Measurements from ENCODE around the gene PLA2G6.
"Not testable (repeated sequence)": the region's sequence is repeated elsewhere in the genome, so short reads cannot be mapped to it uniquely, and the experiment has no call there.

The PLA2G6 gene

GRCh38 chr22:38165922-38166593, 15.6 kb downstream of the PLA2G6 start:
- no peak for DNase-seq

GRCh38 chr22:38164551-38164918, 17.1 kb downstream of the PLA2G6 start:
- no peak for DNase-seq

GRCh38 chr22:38163844-38164550, 17.6 kb downstream of the PLA2G6 start:
- no peak for DNase-seq

- DNase-seq = no peak
These were observed 18.5 kb downstream of the PLA2G6 start for GRCh38 chr22:38162881-38163843.

GRCh38 chr22:38155703-38156102, 25.9 kb downstream of the PLA2G6 start:
- no peak for DNase-seq

- not testable (repeated sequence) for DNase-seq
These were observed 27.1 kb downstream of the PLA2G6 start for GRCh38 chr22:38154563-38154915.

- DNase-seq = peak; percentile 41
These were observed 27.6 kb downstream of the PLA2G6 start for GRCh38 chr22:38153821-38154562.

GRCh38 chr22:38151126-38151500, 30.5 kb downstream of the PLA2G6 start:
- DNase-seq = no peak

GRCh38 chr22:38148245-38148644, 33.4 kb downstream of the PLA2G6 start:
- DNase-seq = no peak

- not testable (repeated sequence) for DNase-seq
These were observed 35.5 kb downstream of the PLA2G6 start for GRCh38 chr22:38146166-38146565.

GRCh38 chr22:38144025-38144405, 37.6 kb downstream of the PLA2G6 start:
- no peak for DNase-seq

- DNase-seq = no peak
These were observed 39.0 kb downstream of the PLA2G6 start for GRCh38 chr22:38142606-38143005.

- DNase-seq = no peak
These were observed 40.2 kb downstream of the PLA2G6 start for GRCh38 chr22:38141217-38141973.

- DNase-seq = no peak
These were observed 41.7 kb downstream of the PLA2G6 start for GRCh38 chr22:38139901-38140300.

- DNase-seq = no peak
These were observed 42.7 kb downstream of the PLA2G6 start for GRCh38 chr22:38138961-38139360.

- no peak for DNase-seq
These were observed 43.5 kb downstream of the PLA2G6 start for GRCh38 chr22:38137876-38138687.

GRCh38 chr22:38136607-38137006, 45.0 kb downstream of the PLA2G6 start:
- DNase-seq = no peak

GRCh38 chr22:38135133-38135706, 46.4 kb downstream of the PLA2G6 start:
- DNase-seq = no peak

GRCh38 chr22:38133331-38133730, 48.3 kb downstream of the PLA2G6 start:
- DNase-seq = no peak

GRCh38 chr22:38132794-38133193, 48.8 kb downstream of the PLA2G6 start:
- DNase-seq = no peak

- DNase-seq = no peak
These were observed 49.5 kb downstream of the PLA2G6 start for GRCh38 chr22:38132136-38132535.
